GM18858 (cell line): ENCODE measurements around the gene FNBP1.
A peak's percentile ranks its signal among the peaks of the same experiment; 100 is the strongest.

Source experiments
- ATAC-seq: cut with Tn5 transposase; IDR thresholded peaks from one replicate; pipeline ENCODE4 v1.9.1; 2021; ENCODE audit not compliant: unreplicated experiment

Gene FNBP1

DNA sequence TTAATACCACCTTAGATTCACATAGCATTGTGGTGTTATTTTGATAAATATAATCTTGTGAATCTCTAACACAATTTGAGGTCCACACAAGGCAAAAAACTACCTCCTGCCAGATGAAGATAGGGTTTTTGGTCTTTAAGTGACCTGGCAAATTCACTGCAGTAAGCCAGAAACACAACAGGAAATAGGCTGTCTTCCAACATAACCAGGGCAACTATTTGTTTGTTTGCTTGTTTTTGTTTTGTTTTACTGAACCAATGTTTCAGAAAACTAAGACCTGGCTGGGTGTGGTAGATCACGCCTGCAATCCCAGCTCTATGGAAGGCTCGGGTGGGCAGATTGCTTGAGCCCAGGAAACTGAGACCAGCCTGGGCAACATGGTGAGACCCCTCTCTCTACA lies 112.2 kb downstream of the FNBP1 start:
- ATAC-seq: no peak

GRCh38 chr9:129929496-129930125 lies 113.4 kb downstream of the FNBP1 start:
- ATAC-seq: no peak

GRCh38 chr9:129923589-129923988 lies 119.4 kb downstream of the FNBP1 start:
- no peak for ATAC-seq

DNA sequence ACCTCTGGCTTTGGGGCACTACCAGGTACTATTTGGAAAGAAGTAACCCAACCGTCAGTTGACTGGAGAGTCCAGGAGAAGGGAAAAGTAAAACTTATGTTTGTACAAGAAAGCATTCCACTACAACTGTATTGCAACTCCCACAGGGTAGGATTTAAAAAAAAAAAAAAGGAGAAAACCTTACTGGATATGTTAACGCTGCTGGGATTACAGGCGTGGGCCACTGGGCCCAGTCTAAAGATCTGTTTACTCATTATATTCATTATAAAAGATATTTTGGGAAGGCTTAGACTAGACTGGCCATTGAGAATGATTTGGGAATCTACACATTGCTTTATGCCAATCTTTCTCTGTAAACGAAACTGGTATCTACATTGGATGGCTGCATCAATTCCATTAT lies 121.1 kb downstream of the FNBP1 start:
- ATAC-seq: no peak

- ATAC-seq: no peak
Measured at GRCh38 chr9:129919841-129920240, 123.1 kb downstream of the FNBP1 start.

DNA sequence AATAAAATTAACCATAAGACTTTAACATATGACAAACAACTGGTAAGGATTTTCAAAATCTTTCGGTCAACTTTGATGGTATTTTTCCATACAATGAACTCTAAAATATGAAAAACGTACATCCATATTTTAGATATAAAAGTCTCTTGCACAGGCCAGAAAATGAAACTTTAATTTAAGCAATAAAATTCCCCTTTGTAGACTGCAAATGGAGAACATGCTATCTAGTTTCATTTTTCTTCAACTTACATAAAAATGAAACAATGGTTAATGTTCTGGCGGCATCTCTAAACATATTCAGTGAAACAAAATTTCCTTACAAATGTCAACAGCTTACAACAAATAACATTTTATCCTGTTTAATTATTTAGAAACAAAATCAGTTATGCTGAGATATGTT lies 123.7 kb downstream of the FNBP1 start:
- ATAC-seq: no peak

DNA sequence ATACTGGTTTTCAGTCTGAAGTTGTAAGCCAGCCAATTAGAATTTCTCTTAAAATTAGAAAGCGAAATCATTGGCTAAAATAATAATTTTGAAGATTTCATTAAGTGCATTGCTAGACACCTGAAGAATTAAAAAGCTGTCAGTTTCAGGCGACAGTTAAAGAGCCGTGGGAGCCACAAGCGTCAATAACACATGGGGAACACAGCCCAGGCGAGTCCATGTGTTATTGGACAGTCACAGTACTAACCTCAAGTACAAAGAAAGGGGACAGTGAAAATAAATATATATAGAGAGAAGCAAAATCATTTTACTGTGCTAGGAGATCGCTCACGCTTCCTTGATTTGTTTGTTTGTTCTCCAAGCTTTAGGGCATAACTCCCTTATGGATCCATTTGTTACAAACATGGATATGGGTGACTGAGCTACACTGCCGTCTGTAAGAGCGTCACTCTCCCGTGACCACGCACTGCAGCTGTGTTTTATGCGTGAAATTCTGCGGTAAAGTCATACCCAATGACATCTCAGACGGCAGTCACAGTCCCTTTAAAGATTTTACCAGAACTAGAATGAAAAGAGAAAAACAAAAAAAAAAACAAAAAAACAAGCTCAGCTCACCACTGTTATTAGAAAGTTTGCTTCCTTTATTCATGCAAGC lies 124.6 kb downstream of the FNBP1 start:
- no peak for ATAC-seq

GRCh38 chr9:129916707-129917106 lies 126.3 kb downstream of the FNBP1 start:
- ATAC-seq: no peak

- ATAC-seq: no peak
Measured at GRCh38 chr9:129914051-129914450, 128.9 kb downstream of the FNBP1 start.

DNA sequence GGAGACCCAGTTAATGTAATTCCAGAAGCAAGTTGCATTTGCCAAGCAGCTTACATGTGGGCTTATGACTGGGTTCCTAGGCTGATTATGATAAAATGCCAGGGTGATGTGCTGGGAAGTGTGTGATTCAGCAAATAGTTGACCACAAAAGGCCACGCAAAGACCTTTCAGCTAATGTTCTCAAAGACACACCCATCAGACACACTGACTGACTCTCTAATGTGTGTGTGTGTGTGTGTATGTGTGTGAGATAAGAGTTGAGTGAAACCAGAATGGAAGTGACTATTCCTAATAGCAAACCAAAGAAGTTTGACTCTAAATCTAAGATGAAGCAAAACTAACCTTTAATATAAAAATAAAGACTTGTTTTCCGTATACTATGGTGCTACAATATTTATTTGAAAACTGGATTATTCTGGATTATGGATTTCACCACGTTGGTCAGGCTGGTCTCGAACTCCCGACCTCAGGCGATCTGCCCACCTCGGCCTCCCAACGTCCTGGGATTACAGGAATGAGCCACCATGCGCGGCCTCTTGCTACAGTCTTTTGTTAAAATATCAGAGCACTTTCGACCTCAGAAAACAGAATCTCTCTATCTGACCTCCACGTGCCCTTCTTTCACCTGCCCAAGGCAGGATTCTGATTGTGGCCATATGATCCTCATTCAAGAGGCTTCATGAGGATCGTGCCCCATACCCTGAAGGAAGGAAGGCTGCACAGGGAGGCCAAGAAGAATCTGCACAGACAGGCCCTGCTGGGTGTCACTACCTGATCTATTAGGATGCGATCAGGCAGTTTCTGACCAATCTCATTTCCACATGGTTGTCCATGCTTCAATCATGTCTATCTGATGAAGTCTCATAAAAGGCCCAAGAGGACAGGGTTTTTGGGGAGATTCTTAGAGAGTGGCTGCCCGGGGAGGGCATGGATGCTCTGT lies 132.1 kb downstream of the FNBP1 start:
- no peak for ATAC-seq

GRCh38 chr9:129909851-129910250 lies 133.1 kb downstream of the FNBP1 start:
- ATAC-seq: no peak

GRCh38 chr9:129908906-129909305 lies 134.1 kb downstream of the FNBP1 start:
- ATAC-seq: no peak

- ATAC-seq: no peak
Measured at GRCh38 chr9:129907201-129907600, 135.8 kb downstream of the FNBP1 start.

DNA sequence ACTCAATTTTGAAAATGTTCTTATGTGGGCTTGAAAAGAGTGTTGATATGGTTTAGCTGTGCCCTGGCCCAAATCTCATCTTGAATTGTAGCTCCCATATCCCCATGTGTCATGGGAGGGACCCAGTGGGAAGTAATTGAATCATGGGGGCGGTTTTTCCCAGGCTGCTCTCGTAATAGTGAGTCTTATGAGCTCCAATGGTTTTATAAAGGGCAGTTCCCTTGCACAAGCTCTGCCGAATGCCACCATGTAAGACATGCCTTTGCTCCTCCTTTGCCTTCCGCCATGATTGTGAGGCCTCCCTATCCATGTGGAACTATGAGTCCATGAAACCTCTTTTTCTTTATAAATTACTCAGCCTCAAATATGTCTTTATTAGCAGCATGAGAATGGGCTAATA lies 136.7 kb downstream of the FNBP1 start:
- no peak for ATAC-seq

DNA sequence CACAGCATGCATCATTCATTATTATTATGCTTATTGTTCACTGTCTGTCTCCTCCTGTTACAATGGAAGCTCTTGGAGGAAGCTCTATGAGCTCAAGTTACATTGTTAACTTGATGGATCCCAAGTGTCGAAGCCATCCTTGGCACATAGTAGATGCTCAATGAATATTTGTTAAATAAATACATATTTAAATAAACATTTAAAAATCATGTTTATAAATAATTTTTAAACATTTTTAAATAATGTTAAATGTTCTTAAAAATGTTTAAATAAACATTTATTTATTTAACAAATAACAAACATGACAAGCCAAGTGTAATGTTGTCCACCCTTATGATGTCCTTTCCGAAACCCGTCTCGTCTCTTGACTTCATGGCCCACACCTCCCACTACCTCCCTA lies 138.3 kb downstream of the FNBP1 start:
- ATAC-seq: no peak

DNA sequence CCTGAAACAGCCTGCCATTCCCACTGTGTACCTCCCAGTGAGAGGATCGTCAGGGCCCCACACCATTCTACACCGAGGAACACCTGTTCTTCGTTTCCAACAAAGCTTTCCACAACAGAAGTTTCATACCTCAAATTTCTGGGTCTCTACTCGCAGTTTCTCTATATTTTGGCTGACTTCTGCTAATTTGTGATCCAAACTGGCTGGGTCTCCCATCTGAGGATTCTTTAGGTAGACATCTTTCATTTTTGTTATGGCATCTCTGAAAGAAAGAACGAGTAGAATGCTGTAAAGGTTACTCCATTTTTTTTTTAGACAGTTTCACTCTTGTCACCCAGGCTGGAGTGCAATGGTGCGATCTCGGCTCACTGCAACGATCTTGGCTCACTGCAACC lies 140.3 kb downstream of the FNBP1 start:
- no peak for ATAC-seq

DNA sequence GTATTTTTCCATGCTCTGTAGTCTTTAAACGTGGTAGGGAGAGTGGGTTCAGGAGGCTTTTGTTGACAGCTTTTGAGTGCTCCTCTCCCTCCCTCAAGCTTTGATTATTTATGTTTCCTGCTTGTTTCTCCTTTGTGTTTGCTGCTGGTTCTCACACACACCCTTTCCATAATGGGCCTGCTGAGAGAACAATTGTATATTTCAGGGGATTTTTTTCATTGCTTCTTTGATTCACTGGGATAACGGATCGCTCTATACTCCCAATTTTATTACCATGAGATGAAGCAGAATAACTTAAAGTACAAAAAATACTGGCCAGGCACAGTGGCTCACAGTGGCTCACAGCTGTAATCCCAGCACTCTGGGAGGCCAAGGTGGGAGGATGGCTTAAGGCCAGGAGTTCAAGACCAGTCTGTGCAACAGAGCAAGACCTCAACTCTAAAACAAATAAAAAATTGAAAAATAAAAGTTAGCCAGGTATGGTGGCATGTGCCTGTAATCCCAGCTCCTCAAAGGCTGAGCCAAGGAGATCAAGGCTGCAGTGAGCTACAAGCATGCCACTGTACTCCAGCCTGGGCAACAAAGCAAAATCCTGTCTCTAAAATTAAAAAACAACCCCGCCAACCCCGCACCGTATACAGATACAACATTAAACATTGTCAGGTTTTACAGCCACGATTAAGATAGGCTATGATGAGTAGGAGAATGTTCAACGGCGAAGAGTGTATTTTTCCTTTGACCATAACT lies 140.8 kb downstream of the FNBP1 start:
- no peak for ATAC-seq

GRCh38 chr9:129900263-129901027 lies 142.5 kb downstream of the FNBP1 start:
- ATAC-seq: peak; percentile 73

DNA sequence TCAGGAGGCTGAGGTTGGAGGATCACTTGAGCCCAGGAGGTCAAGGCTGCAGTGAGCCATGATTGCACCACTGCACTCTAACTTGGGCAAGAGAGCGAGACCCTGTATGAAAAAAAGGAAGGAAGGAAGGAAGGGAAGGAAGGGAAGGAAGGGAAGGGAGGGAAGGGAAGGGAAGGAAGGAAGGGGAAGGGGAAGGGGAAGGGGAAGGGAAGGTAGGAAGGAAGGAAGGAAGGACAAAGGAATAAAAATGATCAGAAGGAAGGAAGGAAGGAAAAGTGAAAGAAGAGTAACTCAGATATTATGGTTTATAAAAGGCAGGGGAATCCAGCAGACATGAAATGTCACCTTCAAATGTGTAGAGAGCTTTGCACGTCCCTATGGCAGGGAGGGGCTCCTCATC lies 143.4 kb downstream of the FNBP1 start:
- no peak for ATAC-seq

DNA sequence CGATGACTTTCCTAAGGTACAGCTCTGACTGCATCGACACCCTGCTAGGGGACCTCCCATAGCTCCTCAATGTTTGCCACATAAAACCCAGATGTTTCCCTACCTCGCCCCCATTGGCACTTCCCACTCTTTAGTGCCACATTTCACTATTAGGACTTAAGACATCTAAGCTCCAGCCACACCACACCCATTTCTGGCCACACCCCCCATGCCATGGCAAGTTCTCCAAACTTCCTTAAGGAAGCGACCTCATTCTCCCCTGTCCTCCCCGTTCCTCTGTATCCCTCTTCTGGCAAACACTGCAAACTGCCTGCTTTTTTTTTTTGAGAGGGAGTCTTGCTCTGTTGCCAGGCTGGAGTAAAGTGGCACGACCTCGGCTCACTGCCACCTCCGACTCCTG lies 144.8 kb downstream of the FNBP1 start:
- ATAC-seq: no peak

- ATAC-seq: no peak
Measured at GRCh38 chr9:129897263-129897662, 145.7 kb downstream of the FNBP1 start.
